DMS 273 (cell line): ENCODE data around the gene GMIP.

Experiments used
- DNase-seq: peaks from one replicate; lab custom pipeline; 2025; ENCODE audit not compliant: unreplicated experiment; lab: John Stamatoyannopoulos, UW

The GMIP gene

DNA sequence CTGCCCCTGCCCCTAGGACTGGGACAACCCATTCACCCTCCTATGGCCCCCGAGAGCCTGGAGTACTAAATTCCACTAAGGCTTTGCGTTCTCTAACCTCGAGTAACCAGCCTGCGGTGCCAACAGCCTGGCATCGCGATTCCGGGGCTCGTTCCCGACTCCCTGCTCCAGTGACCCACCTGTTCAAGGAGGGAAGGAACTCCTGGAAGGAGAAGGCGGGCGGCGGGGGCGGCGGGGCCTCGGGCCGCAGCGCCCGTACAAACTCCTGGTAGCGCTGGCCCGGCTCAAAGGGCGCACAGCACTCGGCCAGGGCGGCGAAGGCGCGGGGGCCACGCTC is 6.3 kb downstream of the GMIP start:
- no peak for DNase-seq

DNA sequence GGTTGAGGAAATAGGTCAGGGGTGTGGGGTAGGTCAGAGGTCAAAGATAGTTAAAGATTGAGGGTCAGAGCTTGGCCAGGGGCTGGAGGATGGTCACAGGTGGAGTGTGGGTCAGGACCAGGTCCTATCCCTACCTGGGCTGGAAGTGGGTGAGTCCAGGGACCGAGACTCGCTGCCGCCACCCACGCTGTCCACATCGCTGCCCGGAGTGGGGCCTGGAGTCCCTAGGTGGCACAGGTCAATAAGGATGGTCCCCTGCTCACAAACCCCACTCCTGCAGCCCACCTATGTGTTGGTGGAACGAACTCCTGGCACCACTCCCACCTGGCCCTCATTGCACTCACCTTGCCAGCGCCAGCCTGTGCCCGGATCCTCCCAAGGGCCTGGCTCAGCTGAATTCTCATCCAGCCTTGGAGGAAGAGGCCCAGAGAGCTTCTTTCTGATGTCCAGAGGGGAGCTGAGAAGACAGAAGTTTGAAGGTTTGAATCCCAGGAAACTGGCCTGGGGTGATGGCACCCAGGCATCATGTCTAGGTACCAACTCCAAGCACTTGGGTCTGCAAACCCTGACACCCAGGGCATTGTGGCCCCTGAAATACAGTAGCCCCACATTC is 6.8 kb downstream of the GMIP start:
- no peak for DNase-seq

DNA sequence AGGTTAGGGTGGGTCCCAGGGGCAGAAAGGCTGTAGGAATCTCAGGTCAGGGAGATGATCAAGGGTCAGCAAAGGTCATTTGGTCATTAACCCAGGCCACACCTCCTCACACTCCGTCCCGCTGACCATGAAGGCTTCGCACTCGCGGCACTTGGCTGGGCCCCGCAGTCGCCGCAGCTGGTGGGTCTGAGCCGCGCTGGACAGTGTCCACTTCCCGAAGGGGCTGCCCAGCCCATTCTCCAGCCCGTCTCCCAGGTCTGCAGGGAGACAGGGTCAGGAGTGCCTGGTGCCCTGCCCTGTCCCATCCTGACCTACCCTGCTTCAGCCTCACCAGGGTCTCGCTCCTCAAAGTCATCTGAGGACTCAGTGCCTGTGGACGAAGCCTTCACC is 8.1 kb downstream of the GMIP start:
- DNase-seq, result no peak

DNA sequence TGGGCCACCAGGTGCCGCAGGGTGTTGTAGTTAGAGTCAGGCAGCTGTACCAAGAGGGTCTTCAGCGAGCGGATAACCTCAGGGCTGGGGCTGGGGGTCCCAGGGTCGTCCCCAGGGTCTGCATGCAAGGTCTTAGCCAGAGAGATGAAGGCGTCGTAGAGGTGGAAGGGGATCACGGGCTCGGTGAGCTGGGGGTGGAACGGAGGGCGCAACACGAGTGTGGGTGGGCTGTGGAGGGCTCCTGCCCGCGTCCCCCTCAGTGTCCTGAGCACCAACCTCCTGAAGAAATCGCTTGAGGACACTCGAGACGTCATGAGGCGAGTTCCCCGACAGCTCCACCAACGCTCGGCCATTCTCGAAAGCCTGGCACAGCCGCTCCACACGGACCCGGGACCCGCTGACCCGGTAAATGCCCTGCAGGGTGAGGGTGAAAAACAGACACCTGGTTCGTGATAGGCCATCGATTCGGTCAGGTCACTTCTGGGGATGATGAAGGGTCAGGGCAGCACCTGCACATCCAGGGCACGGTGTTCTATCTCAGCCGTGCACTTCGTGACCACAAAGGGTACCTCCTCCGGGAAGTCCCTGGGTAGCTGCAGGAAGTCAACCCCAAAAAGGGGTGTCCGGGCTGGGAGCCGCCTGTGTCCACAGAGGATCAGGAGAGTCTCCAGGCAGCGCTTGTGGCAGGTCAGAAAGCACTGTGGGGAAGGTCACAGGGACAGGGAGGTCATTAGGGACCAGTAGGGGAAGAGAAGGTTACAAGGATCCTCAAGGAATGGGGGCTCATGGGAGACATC is 8.7 kb downstream of the GMIP start:
- DNase-seq, result no peak

DNA sequence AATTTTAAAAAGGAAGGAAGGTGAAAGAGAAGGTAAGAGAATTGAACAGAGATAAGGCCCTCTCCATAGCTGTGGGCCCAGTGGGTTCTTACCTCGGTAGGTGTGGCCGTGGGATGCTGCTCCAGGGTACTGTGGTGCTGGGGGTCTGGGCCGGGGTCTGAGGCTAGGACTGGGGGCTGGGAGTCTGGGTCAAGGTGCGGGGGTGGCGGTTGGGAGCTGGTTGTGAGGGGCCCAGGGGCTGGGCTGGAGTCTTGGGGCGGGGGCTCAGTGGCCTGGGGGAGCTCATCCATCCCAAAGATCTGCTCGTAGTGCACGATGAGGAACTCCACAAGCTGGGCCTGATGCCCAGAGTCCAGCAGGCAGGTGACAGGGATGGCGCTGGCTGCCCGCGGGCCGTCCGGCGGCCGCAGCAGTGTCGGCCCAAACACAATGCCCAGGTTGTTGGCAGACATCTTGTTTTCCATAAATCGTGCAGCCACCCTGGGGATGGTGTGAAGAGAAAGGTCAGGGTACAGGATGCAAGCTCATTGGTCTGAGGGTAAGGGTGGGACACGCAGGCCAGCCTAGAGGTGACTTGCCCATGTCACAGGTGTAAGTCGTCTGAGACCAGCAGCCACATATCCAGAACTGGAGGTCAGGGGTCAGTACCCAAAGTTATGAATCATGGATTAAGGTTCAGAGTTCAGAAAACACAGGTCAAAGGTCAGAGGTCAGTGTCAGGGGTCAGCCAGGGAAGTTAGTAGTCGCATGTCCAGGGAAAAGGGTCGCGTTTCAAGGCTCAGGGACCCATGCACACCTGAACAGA is 9.5 kb downstream of the GMIP start:
- no peak for DNase-seq

DNA sequence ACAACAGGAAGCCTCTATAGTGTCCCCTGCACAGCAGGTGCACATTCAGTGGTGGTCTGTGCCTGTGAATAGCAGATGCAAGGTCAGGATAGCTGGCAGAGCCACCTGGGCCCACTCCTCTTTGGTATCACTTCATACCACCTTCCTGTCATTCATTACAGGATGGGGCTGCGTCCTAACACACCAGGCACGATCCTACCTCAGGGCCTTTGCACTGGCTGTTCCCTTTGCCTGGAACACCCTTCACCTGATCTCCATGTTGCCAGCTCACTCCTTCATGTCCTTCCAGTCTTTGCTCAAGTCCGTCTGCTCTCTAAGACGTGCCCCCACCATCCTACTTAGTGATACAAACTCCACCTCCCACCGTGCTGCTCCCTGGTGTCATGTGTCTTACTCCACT is 10.8 kb downstream of the GMIP start:
- no peak for DNase-seq

DNA sequence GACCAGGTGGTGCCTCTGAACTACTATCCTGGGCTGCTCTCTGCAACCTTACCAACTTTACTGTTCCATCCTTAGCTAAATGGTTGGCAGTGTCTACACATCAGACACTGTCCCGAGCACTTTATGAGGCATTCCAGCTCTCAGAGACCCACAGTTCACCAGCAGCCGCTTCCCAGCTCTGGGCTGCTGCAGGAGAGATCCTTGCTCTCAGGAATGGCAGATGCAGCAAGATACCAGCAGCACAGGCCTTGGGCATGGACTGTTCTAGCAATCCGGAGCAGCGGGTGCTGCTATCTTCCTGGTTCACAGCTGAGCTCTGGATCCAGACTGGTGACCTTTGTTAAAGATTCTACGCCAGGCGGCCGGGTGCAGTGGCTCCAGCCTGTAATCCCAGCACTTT is 12.1 kb downstream of the GMIP start:
- DNase-seq, result no peak

DNA sequence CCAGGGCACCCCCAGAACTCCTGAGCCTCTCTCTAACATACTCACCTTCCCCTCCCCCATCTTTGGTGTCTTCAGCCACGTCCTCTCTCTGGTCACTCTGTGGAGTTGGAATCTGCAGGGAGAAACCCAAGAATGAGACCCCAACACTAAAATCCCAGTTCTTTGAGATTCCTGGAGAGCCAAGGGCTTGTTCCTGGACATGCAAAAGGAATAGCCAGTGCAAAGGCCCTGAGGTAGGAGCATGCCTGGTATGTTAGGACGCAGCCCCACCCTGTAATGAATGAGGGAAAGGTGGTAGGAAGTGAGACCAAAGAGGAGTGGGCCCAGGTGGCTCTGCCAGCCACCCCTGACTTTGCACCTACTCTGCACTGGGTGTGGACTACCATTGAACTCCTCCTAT is 13.0 kb downstream of the GMIP start:
- DNase-seq, result no peak

DNA sequence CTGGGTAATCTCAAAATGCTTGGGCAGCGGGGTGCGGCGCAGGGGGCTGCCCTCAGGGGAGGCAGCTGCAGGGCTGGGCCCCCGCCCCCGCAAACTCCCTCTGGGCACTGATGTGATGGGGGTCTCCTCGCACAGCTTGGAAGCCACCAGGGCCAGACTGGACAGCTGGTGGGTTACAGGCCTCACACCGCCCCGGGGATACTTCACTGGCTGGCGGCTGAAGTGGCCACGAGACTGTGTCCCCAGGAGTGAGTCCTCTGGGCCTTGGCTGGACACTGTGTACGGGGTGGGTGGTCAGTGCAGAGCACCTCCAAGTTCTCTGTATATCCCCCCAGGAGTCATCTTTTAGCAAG is 13.4 kb downstream of the GMIP start:
- no peak for DNase-seq

DNA sequence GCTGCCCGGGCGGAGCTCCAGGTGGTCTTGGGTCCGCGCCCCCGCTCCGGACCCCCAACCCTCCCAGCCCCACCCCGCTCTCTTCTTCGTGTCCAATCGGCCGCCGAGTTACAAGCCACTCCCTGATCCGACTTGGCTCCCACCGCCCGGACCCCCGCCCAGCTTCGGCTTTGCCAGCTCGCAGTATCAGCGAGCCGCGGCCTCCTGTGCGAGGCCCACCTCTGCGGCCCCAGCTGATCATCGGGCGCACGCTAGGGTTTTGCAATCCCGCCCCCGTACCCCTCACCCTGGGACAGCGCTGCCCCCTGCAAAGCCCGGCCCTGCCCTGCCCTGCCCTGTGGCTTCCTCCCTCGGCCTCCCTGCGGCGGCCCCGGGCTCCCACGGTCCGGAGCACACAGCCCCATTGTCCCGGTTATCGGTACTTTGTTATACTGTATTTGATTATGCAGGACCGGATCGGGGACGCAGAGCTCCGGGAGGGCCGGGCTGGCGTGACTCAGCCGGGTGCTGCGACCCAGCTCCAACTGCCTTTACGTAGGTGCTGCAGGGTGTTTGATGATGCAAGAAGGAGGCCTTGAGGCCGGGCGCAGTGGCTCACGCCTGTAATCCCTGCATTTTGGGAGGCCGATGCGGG is 14.8 kb downstream of the GMIP start:
- peak; percentile 56 for DNase-seq

DNA sequence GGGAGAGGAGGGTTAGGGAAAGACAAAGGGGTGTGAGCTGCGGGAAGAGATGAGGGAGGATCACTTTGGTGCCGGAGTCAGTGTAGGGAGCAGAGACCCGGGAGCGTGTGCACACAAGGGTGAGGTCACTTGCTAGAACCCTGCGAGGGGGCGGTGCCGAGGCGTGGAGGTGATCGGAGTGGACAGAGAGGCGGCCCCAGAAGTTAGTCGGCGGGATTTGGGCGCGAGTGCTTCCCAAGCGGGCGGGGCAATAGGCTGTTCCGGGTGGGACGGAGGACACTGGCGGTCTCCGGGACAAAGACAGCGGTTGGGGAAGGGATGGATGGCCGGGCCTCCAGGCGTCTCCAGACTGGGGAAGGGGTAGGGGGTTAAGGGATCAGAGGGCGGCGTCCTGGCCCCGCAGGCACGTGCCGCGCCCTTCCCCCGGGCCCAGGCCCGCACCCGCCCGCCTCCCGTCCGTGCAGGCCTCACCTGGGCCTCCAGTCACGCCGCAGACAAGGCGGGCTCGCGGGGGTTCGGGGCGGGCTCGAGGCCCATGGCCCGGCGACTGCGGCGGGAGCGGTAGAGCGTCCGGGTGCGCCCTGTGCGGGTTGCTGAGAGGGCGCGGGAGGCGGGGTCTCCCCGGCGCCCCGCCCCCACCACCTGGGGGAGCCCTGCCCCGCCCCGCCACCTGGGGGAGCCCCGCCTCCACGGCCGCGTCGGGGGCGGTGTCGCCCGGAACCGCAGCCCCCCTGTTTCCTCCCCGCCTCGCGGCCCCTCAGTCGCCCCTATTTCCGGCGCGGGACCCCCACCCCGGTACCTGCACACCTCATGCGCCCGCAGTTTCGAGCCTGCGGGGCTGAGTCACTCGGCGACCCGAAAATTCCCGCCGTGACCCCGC is 15.6 kb downstream of the GMIP start, which contains the start of gene LPAR2:
TSS of gene LPAR2 (minus strand) at position 600 of the 880 bp plus-strand sequence. CDS start 945 bp downstream, outside the sequence.
- DNase-seq, result peak; percentile 76

DNA sequence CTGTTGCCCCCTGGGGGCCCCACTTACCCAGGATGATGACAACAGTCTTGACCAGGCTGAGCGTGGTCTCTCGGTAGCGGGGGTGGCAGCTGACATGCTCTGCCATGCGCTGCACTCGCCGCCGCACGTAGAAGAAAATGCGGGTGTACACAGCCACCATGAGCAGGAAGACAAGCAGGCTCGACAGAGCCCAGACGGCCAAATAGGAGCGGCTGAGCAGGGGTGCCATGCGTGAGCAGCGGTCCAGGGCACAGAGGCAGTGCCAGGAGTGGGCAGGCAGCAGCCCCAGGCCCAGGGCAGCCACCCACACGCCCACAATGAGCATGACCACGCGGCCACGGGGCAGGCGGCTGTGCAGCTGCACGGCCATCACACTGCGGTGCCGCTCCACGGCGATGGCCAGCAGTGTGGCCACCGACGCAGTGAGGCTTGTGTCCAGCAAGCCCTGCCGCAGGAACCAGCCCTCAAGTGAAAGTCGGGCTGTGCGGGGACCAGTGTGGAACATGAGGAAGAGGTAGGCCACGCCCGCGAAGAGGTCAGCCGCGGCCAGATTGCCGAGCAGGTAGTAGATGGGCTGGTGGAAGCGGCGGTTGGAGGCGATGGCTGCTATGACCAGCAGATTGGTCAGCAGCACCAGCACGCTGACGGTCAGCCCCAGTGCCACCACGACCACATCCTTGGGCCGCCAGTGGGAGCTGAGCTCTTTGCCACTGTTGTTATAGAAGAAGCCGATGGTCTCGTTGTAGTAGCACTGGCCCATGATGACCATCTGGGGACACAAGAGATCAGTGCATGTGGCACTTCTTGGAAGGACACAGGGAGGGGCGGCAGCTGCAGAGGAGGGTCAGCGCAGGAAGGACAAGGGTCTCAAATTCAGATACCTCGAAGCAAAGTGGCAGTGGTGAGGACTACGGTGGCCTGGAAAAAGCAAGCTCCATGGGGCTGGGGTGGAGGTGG is 16.7 kb downstream of the GMIP start:
- DNase-seq, result no peak

DNA sequence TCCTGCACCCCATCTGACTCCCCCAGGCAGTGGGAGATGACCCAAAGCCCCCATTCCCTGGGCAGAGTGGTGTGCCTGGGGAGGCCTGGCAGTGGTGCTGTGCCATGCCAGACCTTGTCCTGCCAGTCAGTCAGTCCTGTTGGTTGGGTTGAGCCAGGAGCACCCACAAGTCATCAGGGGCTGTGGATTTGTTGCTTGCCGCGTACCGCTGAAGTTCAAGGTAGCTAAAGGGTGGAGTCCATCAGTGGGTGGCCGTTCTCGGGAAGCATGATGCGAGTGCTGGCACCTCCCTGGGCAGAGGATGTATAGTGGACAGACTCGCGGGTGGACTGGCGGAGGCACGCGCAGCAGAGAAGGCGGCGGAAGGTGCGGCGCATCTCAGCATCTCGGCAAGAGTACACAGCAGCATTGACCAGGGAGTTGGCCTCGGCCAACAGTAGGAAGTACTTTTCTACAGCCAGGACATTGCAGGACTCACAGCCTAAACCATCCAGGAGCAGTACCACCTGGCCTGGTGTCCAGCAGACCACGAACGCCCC is 19.4 kb downstream of the GMIP start:
- no peak for DNase-seq

DNA sequence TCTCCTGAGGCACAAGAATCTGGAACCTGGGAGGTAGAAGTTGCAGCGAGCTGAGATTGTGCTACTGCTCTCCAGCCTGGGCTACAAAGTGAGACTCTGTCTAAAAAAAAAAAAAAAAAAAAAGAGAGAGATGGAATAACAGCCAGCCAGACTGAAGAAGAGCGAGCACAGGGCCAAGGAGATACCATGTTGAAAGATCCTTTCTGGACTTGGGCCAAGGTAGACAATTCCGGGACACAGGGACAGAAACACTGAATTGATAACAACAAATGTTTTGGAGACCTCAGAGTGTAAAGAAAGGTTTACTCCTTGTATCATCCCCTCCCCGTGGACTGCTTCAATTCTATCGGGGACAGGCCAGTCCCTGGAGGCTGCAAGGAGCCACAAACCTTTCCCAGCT is 20.1 kb downstream of the GMIP start:
- DNase-seq, result no peak

DNA sequence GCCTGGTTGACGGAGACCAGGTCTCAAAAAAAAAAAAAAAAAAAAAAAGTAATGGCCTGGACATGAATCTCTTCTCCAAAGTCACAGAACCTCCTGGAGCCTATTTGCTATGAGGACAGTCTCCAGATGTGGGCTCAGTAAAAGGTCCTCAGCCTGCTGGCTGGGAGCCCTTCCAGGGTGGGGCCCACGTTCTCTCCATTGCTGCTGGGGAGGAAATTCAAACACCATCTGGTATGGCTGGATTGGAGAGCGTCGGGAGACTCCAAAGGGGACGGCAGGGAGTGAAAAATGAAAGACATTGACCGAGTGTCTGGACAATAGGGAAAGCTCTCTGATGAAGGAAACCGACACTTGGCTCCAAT is 23.6 kb downstream of the GMIP start:
- DNase-seq, result peak; percentile 51

DNA sequence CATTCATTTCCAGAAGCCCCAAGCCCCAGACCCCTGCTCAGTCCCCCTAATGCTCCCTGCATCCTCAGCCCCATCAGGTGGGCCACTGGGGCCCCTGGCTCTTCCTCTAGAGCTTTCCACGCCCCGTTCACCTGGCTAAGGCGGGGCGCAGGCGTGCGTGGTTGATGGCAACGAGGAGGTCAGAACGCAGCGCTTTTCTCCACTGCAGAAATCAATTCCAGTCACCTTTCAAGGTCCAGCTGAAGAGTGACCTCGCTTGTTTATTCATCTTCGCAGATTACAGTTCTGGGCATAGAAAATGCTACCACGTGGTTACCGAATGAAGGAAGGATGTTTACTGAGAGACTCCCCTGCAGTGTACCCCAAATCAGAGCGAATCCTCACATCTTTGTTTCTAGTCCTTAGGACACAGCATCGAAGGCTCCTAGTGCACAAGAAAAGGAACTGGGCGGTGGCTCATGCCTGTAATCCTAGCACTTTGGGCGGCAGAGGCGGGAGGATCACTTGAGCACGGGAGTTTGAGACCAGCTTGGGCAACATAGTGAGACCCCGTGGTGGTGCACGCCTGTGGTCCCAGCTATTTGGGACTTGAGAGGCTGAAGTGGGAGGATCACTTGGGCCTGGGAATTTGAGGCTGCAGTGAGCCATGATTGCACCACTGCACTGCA is 24.1 kb downstream of the GMIP start:
- DNase-seq, result no peak

DNA sequence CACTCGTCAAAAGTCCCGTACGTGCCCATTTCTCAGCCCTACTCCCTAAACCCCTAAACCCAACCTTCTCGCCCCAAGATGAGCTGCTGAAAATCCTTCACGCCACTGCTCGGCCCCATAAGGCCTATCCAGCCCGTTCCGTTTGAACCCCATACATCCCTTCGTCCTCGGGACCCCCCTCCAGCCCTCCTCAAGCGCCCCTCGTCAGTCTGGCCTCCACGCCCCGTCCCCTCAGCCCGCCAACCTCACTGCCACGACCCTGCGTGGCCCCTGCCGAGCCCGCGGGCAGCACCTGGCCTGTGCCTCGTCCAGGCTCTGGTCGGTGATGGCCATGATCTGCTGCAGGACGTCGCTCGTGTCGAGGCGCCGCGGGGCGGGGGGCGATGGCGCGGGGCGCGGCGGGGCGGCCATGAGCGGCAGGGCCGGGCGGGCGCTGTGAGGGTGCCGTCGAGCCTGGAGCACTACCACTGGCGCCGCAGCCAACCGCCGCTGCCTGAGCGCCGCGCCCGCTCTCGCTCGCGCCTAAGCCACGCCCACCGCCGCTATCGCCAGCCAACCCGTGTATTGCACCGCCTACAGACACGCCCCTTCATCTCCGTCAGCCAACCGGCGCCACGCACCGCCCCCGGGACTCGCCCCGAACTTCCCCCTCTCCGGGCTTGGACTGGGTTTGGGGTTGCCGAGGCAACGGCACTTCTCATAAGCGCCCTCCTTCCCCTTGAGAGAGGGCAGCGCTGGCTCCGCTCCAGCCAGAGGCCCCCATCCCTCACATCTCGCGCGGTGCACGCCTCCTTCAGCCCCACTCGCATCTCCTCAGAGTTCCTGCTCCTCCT is 25.0 kb downstream of the GMIP start, which contains the start of gene PBX4:
TSS of gene PBX4 (minus strand) at position 469 of the 833 bp plus-strand sequence. CDS start at position 411, 58 bp downstream.
- peak; percentile 98 for DNase-seq

DNA sequence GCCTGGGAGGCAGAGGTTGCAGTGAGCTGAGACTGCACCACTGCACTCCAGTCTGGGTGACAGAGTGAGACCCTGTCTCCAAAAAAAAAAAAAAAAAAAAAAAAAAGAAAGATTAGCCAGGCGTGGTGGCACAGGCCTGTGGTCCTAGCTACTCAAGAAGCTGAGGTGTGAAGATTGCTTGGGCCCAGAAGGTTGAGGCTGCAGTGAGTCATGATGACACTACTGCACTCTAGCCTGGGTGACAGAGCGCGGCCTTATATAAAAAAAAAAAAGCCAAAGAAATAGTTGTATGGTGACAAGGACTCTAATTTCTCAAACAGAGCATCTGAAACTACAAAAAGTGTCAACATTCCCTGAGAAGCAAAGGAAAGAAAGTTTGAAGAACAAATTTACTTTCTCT is 28.4 kb downstream of the GMIP start:
- DNase-seq, result no peak
